CD4-positive, alpha-beta T cell treated with Interleukin-6 for 4 hours (primary cell): ENCODE results near the gene OR6C76.
"Not testable (repeated sequence)": the region's sequence is repeated elsewhere in the genome, so short reads cannot be mapped to it uniquely, and the experiment has no call there.

Source experiments
- DNase-seq: peaks from one replicate; pipeline ENCODE4 v3.0.0-alpha.2; 2020; ENCODE audit warnings: mixed read lengths

Gene OR6C76

GRCh38 chr12:55425954-55426353, at the start of gene OR6C76:
Gene OR6C76 (plus strand): TSS chr12:55426254. CDS start chr12:55426254, 0 bp downstream.
- no peak for DNase-seq

- no peak for DNase-seq
These were observed 40.2 kb upstream of the OR6C76 start for GRCh38 chr12:55385891-55386290.

GRCh38 chr12:55392032-55392795, 33.8 kb upstream of the OR6C76 start:
- DNase-seq, result no peak

DNA sequence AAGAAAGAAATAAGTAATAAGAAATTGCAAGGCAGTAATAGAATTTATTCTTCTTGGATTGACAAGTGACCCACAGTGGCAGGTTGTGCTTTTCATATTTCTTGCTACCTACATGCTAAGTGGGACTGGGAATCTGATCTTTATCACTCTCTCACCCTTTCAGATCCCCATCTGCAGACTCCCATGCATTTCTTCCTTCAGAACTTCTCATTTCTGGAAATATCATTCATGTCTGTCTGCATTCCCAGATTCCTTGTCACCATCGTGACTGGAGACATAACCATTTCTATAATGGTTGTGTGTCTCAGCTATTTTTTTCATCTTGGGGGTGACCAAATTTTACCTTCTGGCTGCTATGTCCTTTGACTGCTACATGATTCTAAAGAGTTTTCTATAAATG, 29.7 kb upstream of the OR6C76 start:
- no peak for DNase-seq

- no peak for DNase-seq
These were observed 25.8 kb upstream of the OR6C76 start, which contains the start of gene OR6C65 for GRCh38 chr12:55400229-55400628. Gene OR6C65 (plus strand): TSS chr12:55400529. CDS start chr12:55400529, 0 bp downstream.

GRCh38 chr12:55407866-55408265, 18.2 kb upstream of the OR6C76 start:
- DNase-seq, result no peak

- not testable (repeated sequence) for DNase-seq
These were observed 16.9 kb upstream of the OR6C76 start for GRCh38 chr12:55409133-55409532.

- not testable (repeated sequence) for DNase-seq
These were observed 13.9 kb upstream of the OR6C76 start for GRCh38 chr12:55412138-55412537.

DNA sequence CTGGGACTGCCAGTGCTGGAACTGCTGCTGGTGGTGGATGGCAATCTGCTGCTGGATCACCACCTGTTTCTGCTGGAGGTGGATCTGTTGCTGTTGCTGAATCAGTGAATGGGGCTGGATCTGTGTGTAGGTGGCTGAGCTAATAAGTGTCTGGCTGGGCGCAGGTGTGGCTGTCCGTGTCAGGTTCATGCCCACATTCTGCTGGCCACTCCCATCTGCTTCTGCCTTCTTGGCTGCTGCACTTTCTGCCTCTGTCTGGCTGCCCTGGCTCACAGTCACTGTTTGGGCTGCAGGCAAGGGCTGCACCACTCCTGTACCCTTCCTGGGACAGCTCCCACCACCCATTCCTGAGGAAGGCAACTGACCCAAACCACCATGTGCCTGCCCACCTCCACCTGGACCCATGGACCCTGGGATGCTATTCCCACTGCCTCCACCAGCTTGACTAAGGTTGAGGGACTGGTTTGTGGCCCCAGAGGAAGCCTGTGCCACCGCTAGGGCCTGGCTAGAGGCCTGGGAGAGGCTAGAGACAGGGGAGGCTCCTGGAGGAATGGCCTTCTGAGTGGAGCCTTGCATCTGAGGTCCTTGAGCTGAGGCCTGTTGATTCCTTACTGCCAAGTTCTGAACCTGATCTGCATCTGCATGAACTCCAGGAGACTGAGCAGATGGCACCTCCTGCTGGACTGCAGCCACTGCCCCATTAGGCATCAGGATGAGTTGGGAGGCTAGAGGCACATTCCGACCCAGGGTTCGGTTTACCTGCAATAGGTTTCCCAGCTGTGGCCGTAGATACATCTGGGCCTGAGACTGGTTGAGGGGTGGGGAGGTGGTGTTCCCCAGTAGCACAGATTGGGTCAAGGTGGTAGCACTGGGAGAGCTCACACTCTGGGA, 12.3 kb upstream of the OR6C76 start:
- not testable (repeated sequence) for DNase-seq

- not testable (repeated sequence) for DNase-seq
These were observed 11.6 kb upstream of the OR6C76 start for GRCh38 chr12:55414396-55414823.

GRCh38 chr12:55414889-55415288, 11.2 kb upstream of the OR6C76 start:
- DNase-seq, result not testable (repeated sequence)

GRCh38 chr12:55416961-55417360, 9.1 kb upstream of the OR6C76 start:
- no peak for DNase-seq

DNA sequence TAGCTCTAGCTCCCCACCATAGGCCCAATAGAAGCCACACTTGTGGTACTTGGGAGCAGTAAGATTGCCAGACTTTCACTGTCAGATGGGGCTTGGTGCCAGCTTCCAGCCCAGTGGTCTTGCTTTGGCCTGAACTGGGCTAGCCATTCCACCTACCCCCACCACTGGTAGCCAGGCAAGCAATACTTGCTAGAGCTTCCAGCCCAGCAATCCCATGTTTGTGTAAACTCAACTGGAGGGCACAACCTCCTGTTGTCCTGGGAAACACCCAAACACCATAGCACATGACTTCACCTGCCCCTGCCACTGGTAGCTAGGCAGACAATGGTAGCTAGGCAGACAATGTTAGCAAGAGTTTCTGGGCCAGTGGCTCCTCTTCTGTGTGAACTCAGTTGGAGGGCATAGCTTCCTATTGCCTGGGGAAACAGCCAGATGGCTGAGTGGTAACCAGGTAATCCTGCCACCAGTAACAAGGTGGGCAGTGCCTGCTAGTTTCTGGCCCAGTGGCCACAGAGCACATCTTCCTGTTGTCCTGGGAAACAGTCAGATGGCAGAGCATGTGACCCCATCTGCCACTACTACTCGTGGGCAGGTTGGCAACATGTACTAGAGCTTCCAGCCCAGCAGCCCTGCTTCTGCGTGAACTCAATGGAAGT, 5.6 kb upstream of the OR6C76 start:
- no peak for DNase-seq

- no peak for DNase-seq
These were observed 2.5 kb downstream of the OR6C76 start for GRCh38 chr12:55428331-55429243.

DNA sequence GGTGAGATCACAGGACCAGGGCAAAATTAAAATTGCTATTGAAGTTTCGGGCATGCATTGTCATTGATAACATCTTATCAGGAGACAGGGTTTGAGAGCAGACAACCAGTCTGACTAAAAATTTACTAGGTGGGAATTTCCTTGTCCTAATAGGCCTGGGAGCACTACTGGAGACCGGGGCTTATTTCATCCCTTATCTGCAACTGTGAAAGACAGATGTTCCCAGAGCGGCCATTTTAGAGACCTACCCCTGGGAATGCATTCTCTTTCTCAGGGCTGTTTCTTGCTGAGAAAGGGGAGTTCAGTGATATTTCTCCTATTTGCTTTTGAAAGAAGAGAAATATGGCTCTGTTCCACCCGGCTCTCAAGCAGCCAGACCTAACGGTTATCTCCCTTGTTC, 15.2 kb downstream of the OR6C76 start:
- DNase-seq, result not testable (repeated sequence)

DNA sequence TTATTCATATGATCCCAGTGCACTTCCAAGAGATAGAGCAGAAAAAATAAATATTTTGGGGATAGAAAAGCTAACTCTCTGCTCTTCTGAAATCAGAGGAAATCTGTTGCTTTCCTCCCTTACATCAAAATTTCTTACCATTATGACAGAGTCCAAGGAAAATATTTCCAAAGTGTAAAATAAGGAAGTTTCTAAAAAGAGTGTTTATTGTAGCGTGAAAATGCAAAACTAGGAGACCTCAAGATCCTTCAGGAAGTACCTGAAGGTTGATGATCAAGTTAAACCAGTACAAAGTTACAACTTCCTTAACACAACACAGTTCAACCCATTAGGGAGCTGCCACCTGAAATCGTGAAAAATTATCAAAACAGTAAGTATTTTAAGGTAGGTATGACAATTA, 17.7 kb downstream of the OR6C76 start, which contains the start of gene OR6C2:
Gene OR6C2 (plus strand): TSS at position 301 of the 400 bp plus-strand sequence. CDS start 8,138 bp downstream, outside the sequence.
- DNase-seq, result no peak

- DNase-seq, result no peak
These were observed 19.3 kb downstream of the OR6C76 start for GRCh38 chr12:55445357-55445756.

GRCh38 chr12:55446326-55446725, 20.3 kb downstream of the OR6C76 start:
- no peak for DNase-seq

GRCh38 chr12:55448825-55449224, 22.8 kb downstream of the OR6C76 start:
- DNase-seq, result no peak

- not testable (repeated sequence) for DNase-seq
These were observed 38.9 kb downstream of the OR6C76 start for GRCh38 chr12:55464926-55465325.

DNA sequence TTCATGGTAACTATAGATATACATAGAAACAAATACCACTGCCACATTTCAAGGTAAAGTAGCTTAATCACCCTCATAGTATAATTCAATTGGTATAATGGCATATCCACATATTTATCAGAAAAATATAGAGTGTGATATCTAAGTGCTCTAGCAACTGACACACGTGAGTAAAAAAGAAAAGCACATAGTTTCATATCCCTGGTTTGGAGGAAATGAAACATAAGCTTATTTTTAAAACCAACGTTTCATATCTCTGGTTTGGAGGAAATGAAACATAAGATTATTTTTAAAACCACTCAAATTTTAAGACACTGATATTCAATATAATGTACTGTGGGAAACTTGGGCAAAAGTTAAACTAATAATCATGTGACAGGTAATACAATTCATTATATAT, 41.8 kb downstream of the OR6C76 start:
- no peak for DNase-seq

- no peak for DNase-seq
These were observed 43.2 kb downstream of the OR6C76 start for GRCh38 chr12:55469291-55469690.
